ENCODE data around the gene NDUFS8. TPM values are rescaled to one million over a fixed set of nuclear protein-coding genes. Genes with fewer than 3 reads are reported as not detected.

NDUFS8 gene
- total and polyA plus RNA-seq, 2 of the 13 experiments (the other 11 are each of a cell fraction or from before 2014, with no cell fraction given): 96.7 to 158 TPM

DNA sequence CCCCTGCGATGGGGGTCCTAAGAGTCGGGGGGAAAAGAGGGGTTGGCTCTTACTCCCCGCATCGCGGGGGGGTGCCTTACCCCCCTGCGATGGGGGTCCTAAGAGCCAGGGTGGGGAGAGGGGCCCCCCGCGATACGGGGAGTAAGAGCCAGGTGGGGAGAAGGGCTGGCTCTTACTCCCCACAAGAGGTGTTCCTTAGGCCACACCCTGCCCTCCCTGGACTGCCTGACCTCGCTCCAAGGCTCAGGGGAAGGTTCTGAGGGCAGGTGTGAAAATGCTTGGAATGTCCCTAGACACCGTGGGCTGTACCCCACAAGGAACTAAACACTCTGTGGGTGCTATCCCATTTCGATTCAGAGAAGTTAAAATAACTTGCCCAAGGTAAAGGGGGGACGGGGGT is 34.4 kb upstream of the NDUFS8 start (continued):
- TF ChIP-seq, protein P1, sequence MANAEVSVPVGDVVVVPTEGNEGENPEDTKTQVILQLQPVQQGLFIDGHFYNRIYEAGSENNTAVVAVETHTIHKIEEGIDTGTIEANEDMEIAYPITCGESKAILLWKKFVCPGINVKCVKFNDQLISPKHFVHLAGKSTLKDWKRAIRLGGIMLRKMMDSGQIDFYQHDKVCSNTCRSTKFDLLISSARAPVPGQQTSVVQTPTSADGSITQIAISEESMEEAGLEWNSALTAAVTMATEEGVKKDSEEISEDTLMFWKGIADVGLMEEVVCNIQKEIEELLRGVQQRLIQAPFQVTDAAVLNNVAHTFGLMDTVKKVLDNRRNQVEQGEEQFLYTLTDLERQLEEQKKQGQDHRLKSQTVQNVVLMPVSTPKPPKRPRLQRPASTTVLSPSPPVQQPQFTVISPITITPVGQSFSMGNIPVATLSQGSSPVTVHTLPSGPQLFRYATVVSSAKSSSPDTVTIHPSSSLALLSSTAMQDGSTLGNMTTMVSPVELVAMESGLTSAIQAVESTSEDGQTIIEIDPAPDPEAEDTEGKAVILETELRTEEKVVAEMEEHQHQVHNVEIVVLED (CRISPR knock-in tag; IDR thresholded peaks at IDR 0.05; ENCODE audit: borderline replicate concordance): no peak
- TF ChIP-seq KDM2A (CRISPR knock-in tag; IDR thresholded peaks at IDR 0.05; ENCODE audit: borderline replicate concordance, low read depth): no peak
- TF ChIP-seq ZNF772 (CRISPR knock-in tag; IDR thresholded peaks at IDR 0.05): no peak
- no peak for TF ChIP-seq NR0B2 (CRISPR knock-in tag; IDR thresholded peaks at IDR 0.05)
- TF ChIP-seq ZNF101 (CRISPR knock-in tag; IDR thresholded peaks at IDR 0.05; ENCODE audit: borderline replicate concordance, low read depth): no peak
- TF ChIP-seq ZNF629 (CRISPR knock-in tag; conservative IDR thresholded peaks at IDR 0.05): no peak
- TF ChIP-seq ZNF660 (CRISPR knock-in tag; IDR thresholded peaks at IDR 0.05; ENCODE audit: borderline replicate concordance, low read depth): no peak
- TF ChIP-seq TCF7L2 (IDR thresholded peaks at IDR 0.05; ENCODE audit: low read depth, low read length): no peak
- no peak for TF ChIP-seq ZFY (CRISPR knock-in tag; IDR thresholded peaks at IDR 0.05)
- no peak for TF ChIP-seq FOXA3 (CRISPR knock-in tag; IDR thresholded peaks at IDR 0.05)
- TF ChIP-seq ZNF337 (CRISPR knock-in tag; IDR thresholded peaks at IDR 0.05; ENCODE audit: borderline replicate concordance, low read depth): no peak
